K562 (cell line): Measurements from ENCODE around the gene EPN2. TPM values are rescaled to one million over a fixed set of nuclear protein-coding genes. Genes with fewer than 3 reads are reported as not detected.

Experiments
- ATAC-seq: fragments of 200-7000 bp; cut with Tn5 transposase; 3 replicates; pipeline ENCODE4 v1.9.1; 2020; ENCODE audit warnings: moderate library complexity
- BruUV-seq: library from RNA; stranded (reverse); fragments of 400-500 nt; replicated peaks from 2 replicates; lab custom pipeline; 2021; lab: Mats Ljungman, UMichigan
- CTCF ChIA-PET: fragments of 300-600 bp; formaldehyde crosslinking; extraction: SDS; loops from one replicate; lab custom pipeline; 2021; ENCODE audit warnings: low intra/inter-chr PET ratio; lab: Yijun Ruan, JAX
- POLR2A ChIA-PET: fragments of 300-600, 350-650 bp; sonication (Branson Sonifier 250); formaldehyde crosslinking; extraction: SDS; loops from one replicate; lab custom pipeline; 2021; ENCODE audit warnings: antibody characterized with exemption, inconsistent platforms; lab: Yijun Ruan, JAX
- DNase-seq, 4 experiments: peaks; one replicate each; pipeline versions ENCODE4 v3.0.0 to v3.0.0-alpha.2; 2011 to 2018; ENCODE audit warnings: low spot score in 3 of 4, mixed read lengths in 3 of 4; ENCODE audit errors: extremely low read depth in 1 of 4
- FAIRE-seq: peaks from 2 replicates; lab custom pipeline; 2011; peaks lifted over from hg19 to GRCh38; lab: Jason Lieb, UNC
- H2AFZ ChIP-seq: 2 replicates; pipeline ENCODE4 v1.6.0; 2011; ENCODE audit warnings: low read depth, low read length, control low read depth, inconsistent platforms
- H3K27ac ChIP-seq: fragments of 200-600 bp; 3 replicates; pipeline ENCODE4 v1.8.0; 2011; ENCODE audit warnings: low read depth, mild to moderate bottlenecking, control low read depth, inconsistent platforms, low read length, moderate library complexity, mixed read lengths; ENCODE audit errors: extremely low read depth
- H3K27me3 ChIP-seq, 2 experiments: fragments of 300-600 bp in 1 of 2; 2 replicates in 1 of 2; 3 replicates in 1 of 2; pipeline versions ENCODE4 v1.6.0 to v1.8.0; 2011; ENCODE audit warnings: inconsistent platforms in 2 of 2, low read length in 2 of 2, mild to moderate bottlenecking in 1 of 2, mixed read lengths in 1 of 2, moderate library complexity in 1 of 2; ENCODE audit not compliant: control insufficient read depth in 2 of 2, insufficient read depth in 2 of 2
- H3K36me3 ChIP-seq: fragments of 300-600 bp; 3 replicates; pipeline ENCODE4 v1.8.0; 2011; ENCODE audit warnings: mild to moderate bottlenecking, low read length, inconsistent platforms; ENCODE audit not compliant: control insufficient read depth, insufficient read depth
- H3K4me1 ChIP-seq, 2 experiments: fragments of 200-600 bp in 1 of 2; replicated peaks in 1 of 2; 2 replicates in 1 of 2; 3 replicates in 1 of 2; pipeline versions ENCODE4 v1.5.1 to v1.8.0; 2011; ENCODE audit warnings: inconsistent platforms in 2 of 2, low read length in 2 of 2, mild to moderate bottlenecking in 1 of 2, mixed read lengths in 1 of 2, moderate library complexity in 1 of 2; ENCODE audit not compliant: control insufficient read depth in 2 of 2, insufficient read depth in 2 of 2
- H3K4me2 ChIP-seq: 2 replicates; pipeline ENCODE4 v1.6.1; 2011; ENCODE audit warnings: low read length, control low read depth, inconsistent platforms, mixed read lengths; ENCODE audit not compliant: insufficient read depth
- H3K4me3 ChIP-seq: fragments of 200-600 bp; sonication (generic), shearing (Covaris generic); 2 replicates; pipeline ENCODE4 v1.5.1; 2016; ENCODE audit warnings: control low read depth, inconsistent platforms
- H3K79me2 ChIP-seq: fragments of 200-600 bp; 3 replicates; pipeline ENCODE4 v1.8.0; 2011; ENCODE audit warnings: low read length, inconsistent platforms; ENCODE audit not compliant: control insufficient read depth, insufficient read depth
- H3K9ac ChIP-seq, 2 experiments: 2 replicates each; pipeline versions ENCODE4 v1.6.0 to v1.6.1; 2011; ENCODE audit warnings: low read depth in 2 of 2, low read length in 2 of 2, control low read depth in 1 of 2, inconsistent platforms in 1 of 2, mild to moderate bottlenecking in 1 of 2, mixed read lengths in 1 of 2; ENCODE audit not compliant: insufficient read depth in 1 of 2
- H3K9me1 ChIP-seq: one replicate; pipeline ENCODE4 v1.6.0; 2011; ENCODE audit warnings: inconsistent platforms, mild to moderate bottlenecking, low read length, moderate library complexity; ENCODE audit not compliant: control insufficient read depth, insufficient read depth
- H3K9me3 ChIP-seq: replicated peaks from 2 replicates; pipeline ENCODE4 v1.5.1; 2011; ENCODE audit warnings: low read depth, low read length, inconsistent platforms; ENCODE audit not compliant: control insufficient read depth, insufficient read depth
- H4K20me1 ChIP-seq: replicated peaks from 2 replicates; pipeline ENCODE4 v1.6.1; 2011; ENCODE audit warnings: low read length, inconsistent platforms, mixed read lengths; ENCODE audit not compliant: control insufficient read depth, insufficient read depth
- CREBBP ChIP-seq: IDR thresholded peaks from one replicate; pipeline ENCODE4 v1.6.1; 2012; ENCODE audit warnings: low read depth, mild to moderate bottlenecking, control low read depth, inconsistent platforms, low read length
- KAT7 ChIP-seq: sonication (generic); formaldehyde crosslinking; IDR thresholded peaks from 2 replicates; pipeline ENCODE4 v1.8.0; 2022; ENCODE audit warnings: missing genetic modification reagents, mild to moderate bottlenecking, borderline replicate concordance
- MXD1 ChIP-seq: fragments of 250-450 bp; sonication (Bioruptor Pico); IDR thresholded peaks from 2 replicates; pipeline ENCODE4 v1.8.0; 2021; ENCODE audit warnings: borderline replicate concordance, mild to moderate bottlenecking, moderate library complexity; ENCODE audit not compliant: poor library complexity, severe bottlenecking
- NR2C1 ChIP-seq, 2 experiments: fragments of 450-650 bp; IDR thresholded peaks; 2 replicates each; pipeline ENCODE4 v1.6.1; 2017; ENCODE audit warnings: mild to moderate bottlenecking in 2 of 2, antibody characterized with exemption in 1 of 2, inconsistent platforms in 1 of 2, missing compliant biosample characterization in 1 of 2, missing genetic modification characterization in 1 of 2
- RBM22 ChIP-seq: fragments of 200-400 bp; formaldehyde crosslinking; IDR thresholded peaks from 2 replicates; pipeline ENCODE4 v1.6.1; 2018; ENCODE audit warnings: low read length, low read depth; ENCODE audit not compliant: poor library complexity, severe bottlenecking
- SREBF2 ChIP-seq: sonication (generic); formaldehyde crosslinking; IDR thresholded peaks from 2 replicates; pipeline ENCODE4 v1.4.0; 2020; ENCODE audit warnings: mild to moderate bottlenecking, missing genetic modification reagents
- ZNF395 ChIP-seq: fragments of 200-800 bp; sonication (Bioruptor generic); IDR thresholded peaks from 2 replicates; pipeline ENCODE4 v1.6.1; 2017; ENCODE audit warnings: missing genetic modification characterization, missing compliant biosample characterization
- ZNF830 ChIP-seq: fragments of 250-450 bp; sonication (Bioruptor Pico); IDR thresholded peaks from 2 replicates; pipeline ENCODE4 v1.5.0; 2021; ENCODE audit warnings: mild to moderate bottlenecking
- WGBS: fragments of 100-300 bp; shearing (Covaris generic); methylation state at CpG from one replicate; pipeline ENCODE4 v1.1.6; 2016; ENCODE audit warnings: low coverage, mixed read lengths; ENCODE audit not compliant: insufficient coverage; ENCODE audit errors: missing lambda C conversion rate; 5-methylcytosine and 5-hydroxymethylcytosine counted together
- in situ Hi-C: fragments of 300-500 bp; cut with MboI; formaldehyde crosslinking; loops from 4 replicates; pipeline ENCODE4 v1.15.0; 2018; ENCODE audit warnings: inconsistent platforms, mixed read lengths
- intact Hi-C: fragments of 100-400 bp; cut with micrococcal nuclease; formaldehyde crosslinking; loops from 2 replicates; pipeline ENCODE4 v1.14.2; 2022
- polyA plus RNA-seq, 8 experiments: library from polyadenylated mRNA; depleted of rRNA in 4 of 8; stranded (reverse) in 5 of 8; unstranded in 3 of 8; fragments of >200 nt; fragmentation: Nextera tagmentation in 2 of 8; fragmentation: Illumina TruSeq in 1 of 8; extraction: Ambion mirVana in 2 of 8; extraction: Trizol in 1 of 8; gene quantifications; 2 replicates each; pipeline versions ENCODE4 v1.2.1 to v1.2.3, GENCODE V29; 2011 to 2014; ENCODE audit warnings: inconsistent platforms in 1 of 8, missing spikeins in 1 of 8
- total RNA-seq, 7 experiments: library from RNA; depleted of rRNA in 6 of 7; stranded (reverse); fragments of >200 nt in 6 of 7; fragmentation: Illumina TruSeq in 2 of 7; extraction: Trizol in 2 of 7; gene quantifications; 2 replicates each; pipeline versions ENCODE4 v1.2.1 to v1.2.3, GENCODE V29; 2011 to 2021; ENCODE audit warnings: low replicate concordance in 1 of 7

The EPN2 gene
- total and polyA plus RNA-seq, 9 of the 15 experiments (the other 6 are each of a cell fraction or from before 2014, with no cell fraction given), result 1.0 to 12.9 (median 8.9) TPM

GRCh38 chr17:19244357-19244756 is 7.2 kb downstream of the EPN2 start (continued):
- TF ChIP-seq RBM22, result no peak
- no peak for TF ChIP-seq ZNF830 (CRISPR knock-in tag)
- no peak for TF ChIP-seq NR2C1 (IDR thresholded peaks at IDR 0.05)
- no peak for TF ChIP-seq NR2C1 (tag; IDR thresholded peaks at IDR 0.05)
- TF ChIP-seq KAT7 (CRISPR knock-in tag), result no peak
- TF ChIP-seq MXD1 (CRISPR knock-in tag), result no peak
- no peak for TF ChIP-seq ZNF395 (CRISPR knock-in tag)
- no peak for TF ChIP-seq CREBBP
- TF ChIP-seq, all 486 proteins: peak for 0

GRCh38 chr17:19244781-19245180 is 7.6 kb downstream of the EPN2 start:
- in situ Hi-C loops (loop anchor here (10.0 kb wide), 1 partner anchor 140 kb away; no protein-coding TSS in a partner anchor), intact Hi-C loops (no loop called here)
- WGBS, result 65% methylated on average over 3 of the region's 3 CpGs
- no peak for DNase-seq
- Histone ChIP-seq H3K79me2 (peaks cover 28% of the 10 kb centered on the region), H4K20me1 (peaks cover 15% of the 10 kb centered on the region; the same call in 1 of the 2 replicates), H3K27me3 (no peaks in the 10 kb centered on the region), H3K27ac (no peak overlapping the region), H3K4me1 (peaks cover 12 to 27% of the 10 kb centered on the region in 2 experiments; a peak in 4 of 5 replicates), H3K36me3 (0 out of 3 replicates have a peak, but pooled peaks cover 6% of the 10 kb centered on the region), H3K9me1 (peaks cover 2% of the 10 kb centered on the region), H3K9me3 (no peaks in the 10 kb centered on the region), H2AFZ (no peak overlapping the region), H3K4me2 (no peak overlapping the region), H3K4me3 (no peak overlapping the region), H3K9ac (no peak overlapping the region)
- POLR2A ChIA-PET, result interaction anchor here (1.2 kb wide), 1 partner anchor 13 kb away, joined by 3 read pairs; no protein-coding TSS in a partner anchor
- CTCF ChIA-PET, result no interaction called here
- no peak for ATAC-seq
- no TSS peak for BruUV-seq
- TF ChIP-seq SREBF2 (CRISPR knock-in tag), result no peak
- FAIRE-seq, result no peak
